SK-N-SH (cell line): Measurements from ENCODE around the gene NAMPT. TPM values are rescaled to one million over a fixed set of nuclear protein-coding genes. Genes with fewer than 3 reads are reported as not detected.

Experiments
- CTCF ChIA-PET: fragments of 300-600, 350-600 bp; formaldehyde crosslinking; extraction: SDS; loops from one replicate; lab custom pipeline; 2021; lab: Yijun Ruan, JAX
- POLR2A ChIA-PET: fragments of 350-600 bp; sonication (Branson Sonifier 250); formaldehyde crosslinking; extraction: SDS; loops from one replicate; lab custom pipeline; 2020; ENCODE audit warnings: antibody characterized with exemption, inconsistent platforms; lab: Yijun Ruan, JAX
- DNase-seq: peaks from one replicate; pipeline ENCODE4 v3.0.0; 2012
- H2AFZ ChIP-seq: fragments of 200-600 bp; sonication (generic); 2 replicates; pipeline ENCODE4 v1.8.1; 2016; ENCODE audit warnings: antibody characterized with exemption, mild to moderate bottlenecking, low read depth
- H3F3A ChIP-seq: fragments of 200-600 bp; sonication (generic); replicated peaks from 2 replicates; pipeline ENCODE3; 2016; ENCODE audit warnings: antibody characterized with exemption, mild to moderate bottlenecking; ENCODE audit not compliant: insufficient read depth
- H3K27ac ChIP-seq, 2 experiments: fragments of 200-500 bp in 1 of 2; fragments of 200-600 bp in 1 of 2; sonication (Bioruptor generic) in 1 of 2; sonication (generic), shearing (Covaris generic) in 1 of 2; 2 replicates each; pipeline versions ENCODE4 v1.5.1 to v1.6.1; 2014 to 2016; ENCODE audit warnings: low read depth in 2 of 2, inconsistent platforms in 1 of 2, low read length in 1 of 2, mild to moderate bottlenecking in 1 of 2, mixed read lengths in 1 of 2
- H3K27me3 ChIP-seq: fragments of 200-600 bp; sonication (generic), shearing (Covaris generic); 2 replicates; pipeline ENCODE4 v1.6.1; 2016; ENCODE audit warnings: mixed run types; ENCODE audit not compliant: insufficient read depth
- H3K36me3 ChIP-seq, 2 experiments: fragments of 200-500 bp in 1 of 2; fragments of 200-600 bp in 1 of 2; sonication (Bioruptor generic) in 1 of 2; sonication (generic) in 1 of 2; replicated peaks in 1 of 2; 2 replicates each; pipeline versions ENCODE3 to v1.5.1; 2014 to 2016; ENCODE audit warnings: low read length in 1 of 2, mild to moderate bottlenecking in 1 of 2; ENCODE audit not compliant: insufficient read depth in 2 of 2, control insufficient read depth in 1 of 2
- H3K4me1 ChIP-seq, 2 experiments: fragments of 200-500 bp in 1 of 2; fragments of 200-600 bp in 1 of 2; sonication (Bioruptor generic) in 1 of 2; sonication (generic), shearing (Covaris generic) in 1 of 2; 2 replicates each; pipeline versions ENCODE4 v1.5.1 to v1.6.1; 2014 to 2016; ENCODE audit warnings: low read depth in 1 of 2, low read length in 1 of 2, mixed run types in 1 of 2; ENCODE audit not compliant: insufficient read depth in 2 of 2, control insufficient read depth in 1 of 2
- H3K4me2 ChIP-seq: fragments of 200-600 bp; sonication (generic), shearing (Covaris generic); 2 replicates; pipeline ENCODE4 v1.6.1; 2017; ENCODE audit warnings: mixed run types
- H3K4me3 ChIP-seq, 2 experiments: fragments of 200-500 bp in 1 of 2; fragments of 200-600 bp in 1 of 2; sonication (Bioruptor generic) in 1 of 2; sonication (generic), shearing (Covaris generic) in 1 of 2; 2 replicates each; pipeline versions ENCODE4 v1.5.1 to v1.8.1; 2014 to 2016; ENCODE audit warnings: low read depth in 2 of 2, inconsistent platforms in 1 of 2, low read length in 1 of 2, mild to moderate bottlenecking in 1 of 2, mixed read lengths in 1 of 2, moderate library complexity in 1 of 2
- H3K79me2 ChIP-seq: fragments of 200-600 bp; sonication (generic); 2 replicates; pipeline ENCODE4 v1.8.1; 2017; ENCODE audit warnings: mild to moderate bottlenecking; ENCODE audit not compliant: insufficient read depth
- H3K9ac ChIP-seq: fragments of 200-600 bp; sonication (generic); 2 replicates; pipeline ENCODE4 v1.6.1; 2017; ENCODE audit warnings: mixed run types
- H3K9me2 ChIP-seq: fragments of 200-600 bp; sonication (generic); 2 replicates; pipeline ENCODE4 v1.6.1; 2017; ENCODE audit warnings: mixed run types
- H3K9me3 ChIP-seq: fragments of 200-600 bp; sonication (generic); 2 replicates; pipeline ENCODE4 v1.6.1; 2017; ENCODE audit warnings: mixed run types, mild to moderate bottlenecking, moderate library complexity
- H4K20me1 ChIP-seq: fragments of 200-600 bp; sonication (generic); 2 replicates; pipeline ENCODE4 v1.6.1; 2017; ENCODE audit warnings: mild to moderate bottlenecking, mixed run types; ENCODE audit not compliant: insufficient read depth
- CHD2 ChIP-seq: fragments of 150-350 bp; IDR thresholded peaks from 2 replicates; pipeline ENCODE4 v1.6.1; 2018; ENCODE audit warnings: low read length; ENCODE audit not compliant: partially characterized antibody
- ELF1 ChIP-seq: IDR thresholded peaks from 2 replicates; pipeline ENCODE4 v1.4.0; 2012
- EP300 ChIP-seq, 2 experiments: IDR thresholded peaks; 2 replicates each; pipeline versions ENCODE4 v1.4.0 to v1.6.1; 2012; ENCODE audit warnings: borderline replicate concordance in 1 of 2, low read depth in 1 of 2, low read length in 1 of 2
- EZH2phosphoT487 ChIP-seq: fragments of 200-600 bp; sonication (generic); IDR thresholded peaks from 2 replicates; pipeline ENCODE4 v1.6.1; 2017; ENCODE audit warnings: low read depth, mixed run types, mild to moderate bottlenecking, antibody characterized with exemption, moderate library complexity, borderline replicate concordance
- FOSL2 ChIP-seq: IDR thresholded peaks from 2 replicates; pipeline ENCODE4 v1.4.0; 2012; ENCODE audit warnings: low read depth, mild to moderate bottlenecking, moderate library complexity, borderline replicate concordance
- GABPA ChIP-seq: IDR thresholded peaks from 2 replicates; pipeline ENCODE4 v1.4.0; 2012; ENCODE audit warnings: low read depth, mild to moderate bottlenecking
- MEF2A ChIP-seq: IDR thresholded peaks from 2 replicates; pipeline ENCODE4 v1.4.0; 2012; ENCODE audit warnings: low read depth, borderline replicate concordance
- NFIC ChIP-seq: IDR thresholded peaks from 2 replicates; pipeline ENCODE4 v1.4.0; 2012; ENCODE audit warnings: borderline replicate concordance
- NRF1 ChIP-seq: IDR thresholded peaks from 2 replicates; pipeline ENCODE4 v1.6.1; 2012; ENCODE audit warnings: low read depth, mild to moderate bottlenecking, low read length
- POLR2AphosphoS5 ChIP-seq: IDR thresholded peaks from 2 replicates; pipeline ENCODE4 v1.6.1; 2012; ENCODE audit warnings: low read depth, low read length
- RFX5 ChIP-seq: IDR thresholded peaks from 2 replicates; pipeline ENCODE4 v1.6.1; 2012; ENCODE audit warnings: mild to moderate bottlenecking, improper control_type of control experiment, low read length
- TAF1 ChIP-seq: IDR thresholded peaks from 2 replicates; pipeline ENCODE4 v1.6.1; 2012; ENCODE audit warnings: low read depth, mild to moderate bottlenecking, low read length, moderate library complexity, borderline replicate concordance
- TCF12 ChIP-seq: IDR thresholded peaks from 2 replicates; pipeline ENCODE4 v1.4.0; 2012
- USF1 ChIP-seq: IDR thresholded peaks from 2 replicates; pipeline ENCODE4 v1.4.0; 2012; ENCODE audit warnings: low read depth, borderline replicate concordance
- USF2 ChIP-seq: fragments of 150-350 bp; IDR thresholded peaks from 2 replicates; pipeline ENCODE4 v1.6.1; 2017; ENCODE audit warnings: antibody characterized with exemption, low read length, low read depth, borderline replicate concordance
- YY1 ChIP-seq: IDR thresholded peaks from 2 replicates; pipeline ENCODE4 v1.4.0; 2012; ENCODE audit warnings: low read depth, mild to moderate bottlenecking
- ZBTB33 ChIP-seq: IDR thresholded peaks from 2 replicates; pipeline ENCODE4 v1.4.0; 2012; ENCODE audit warnings: low read depth, borderline replicate concordance
- WGBS: methylation state at CpG from one replicate; pipeline ENCODE4 v1.1.6; 2017; ENCODE audit warnings: low lambda C conversion rate; 5-methylcytosine and 5-hydroxymethylcytosine counted together
- polyA plus RNA-seq, 3 experiments: library from polyadenylated mRNA; depleted of rRNA; stranded (reverse); fragments of >200 nt; gene quantifications; 2 replicates each; pipeline ENCODE4 v1.2.3, GENCODE V29; 2012
- TF ChIP-seq, protein P1 (sequence below): fragments of 200-600 bp; sonication (generic); IDR thresholded peaks from 2 replicates; pipeline ENCODE4 v1.6.1; 2017; ENCODE audit warnings: antibody characterized with exemption, mild to moderate bottlenecking, moderate library complexity
- TF ChIP-seq, protein P2 (sequence below): fragments of 150-350 bp; IDR thresholded peaks from 2 replicates; pipeline ENCODE4 v1.6.1; 2016; ENCODE audit warnings: mild to moderate bottlenecking, low read depth, low read length

Gene NAMPT
- polyA plus RNA-seq, 1 of the 3 experiments (the other 2 are of a cell fraction): 20.1 TPM

- CTCF ChIA-PET: interaction anchor here (0.7 to 1.8 kb wide), 7 partner anchors 9 to 405 kb away, joined by 3 to 6 read pairs (median 3); no protein-coding TSS in a partner anchor
Observed at GRCh38 chr7:106331441-106332175, 46.8 kb upstream of the NAMPT start.

More at GRCh38 chr7:106331441-106332175, 46.8 kb upstream of the NAMPT start:
- peaks cover 8% of the 10 kb centered on the region; the same call in 1 of the 2 replicates for H3K9me3 ChIP-seq
- H3K9ac ChIP-seq: no peak overlapping the region
- H3K79me2 ChIP-seq: no peaks in the 10 kb centered on the region
- H4K20me1 ChIP-seq: no peaks in the 10 kb centered on the region
- H3K4me3 ChIP-seq: no peak overlapping the region
- WGBS: 64% methylated on average over 3 of the region's 3 CpGs
- H3F3A ChIP-seq: peaks cover 8% of the 10 kb centered on the region
- no peaks in the 10 kb centered on the region for H3K36me3 ChIP-seq
- H3K27ac ChIP-seq: no peak overlapping the region
- DNase-seq: no peak
- H3K4me2 ChIP-seq: no peak overlapping the region
- no peak for TF ChIP-seq NRF1
- no peak for TF ChIP-seq POLR2AphosphoS5
- TF ChIP-seq USF2: no peak
- no peak for TF ChIP-seq NFIC
- TF ChIP-seq, protein P1, sequence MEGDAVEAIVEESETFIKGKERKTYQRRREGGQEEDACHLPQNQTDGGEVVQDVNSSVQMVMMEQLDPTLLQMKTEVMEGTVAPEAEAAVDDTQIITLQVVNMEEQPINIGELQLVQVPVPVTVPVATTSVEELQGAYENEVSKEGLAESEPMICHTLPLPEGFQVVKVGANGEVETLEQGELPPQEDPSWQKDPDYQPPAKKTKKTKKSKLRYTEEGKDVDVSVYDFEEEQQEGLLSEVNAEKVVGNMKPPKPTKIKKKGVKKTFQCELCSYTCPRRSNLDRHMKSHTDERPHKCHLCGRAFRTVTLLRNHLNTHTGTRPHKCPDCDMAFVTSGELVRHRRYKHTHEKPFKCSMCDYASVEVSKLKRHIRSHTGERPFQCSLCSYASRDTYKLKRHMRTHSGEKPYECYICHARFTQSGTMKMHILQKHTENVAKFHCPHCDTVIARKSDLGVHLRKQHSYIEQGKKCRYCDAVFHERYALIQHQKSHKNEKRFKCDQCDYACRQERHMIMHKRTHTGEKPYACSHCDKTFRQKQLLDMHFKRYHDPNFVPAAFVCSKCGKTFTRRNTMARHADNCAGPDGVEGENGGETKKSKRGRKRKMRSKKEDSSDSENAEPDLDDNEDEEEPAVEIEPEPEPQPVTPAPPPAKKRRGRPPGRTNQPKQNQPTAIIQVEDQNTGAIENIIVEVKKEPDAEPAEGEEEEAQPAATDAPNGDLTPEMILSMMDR: no peak
- no peak for TF ChIP-seq USF1
- TF ChIP-seq, protein P2, sequence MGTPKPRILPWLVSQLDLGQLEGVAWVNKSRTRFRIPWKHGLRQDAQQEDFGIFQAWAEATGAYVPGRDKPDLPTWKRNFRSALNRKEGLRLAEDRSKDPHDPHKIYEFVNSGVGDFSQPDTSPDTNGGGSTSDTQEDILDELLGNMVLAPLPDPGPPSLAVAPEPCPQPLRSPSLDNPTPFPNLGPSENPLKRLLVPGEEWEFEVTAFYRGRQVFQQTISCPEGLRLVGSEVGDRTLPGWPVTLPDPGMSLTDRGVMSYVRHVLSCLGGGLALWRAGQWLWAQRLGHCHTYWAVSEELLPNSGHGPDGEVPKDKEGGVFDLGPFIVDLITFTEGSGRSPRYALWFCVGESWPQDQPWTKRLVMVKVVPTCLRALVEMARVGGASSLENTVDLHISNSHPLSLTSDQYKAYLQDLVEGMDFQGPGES: no peak
- TF ChIP-seq TCF12: no peak
- no peak for TF ChIP-seq EP300 (IDR thresholded peaks at IDR 0.05; ENCODE audit: borderline replicate concordance in 1 of 2, low read depth in 1 of 2, low read length in 1 of 2)
- no peak for TF ChIP-seq RFX5
- TF ChIP-seq GABPA: no peak
- TF ChIP-seq ELF1: no peak
- TF ChIP-seq FOSL2: no peak
- TF ChIP-seq YY1: no peak
- TF ChIP-seq EZH2phosphoT487: no peak
- TF ChIP-seq TAF1: no peak
- TF ChIP-seq CHD2: no peak
- TF ChIP-seq ZBTB33: no peak
- TF ChIP-seq MEF2A: no peak
- H3K9me2 ChIP-seq: no peaks in the 10 kb centered on the region
- peaks cover 4 to 14% of the 10 kb centered on the region in 2 experiments; a peak in 3 of 4 replicates for H3K4me1 ChIP-seq
- POLR2A ChIA-PET: no interaction called here
- H3K27me3 ChIP-seq: no peaks in the 10 kb centered on the region
- H2AFZ ChIP-seq: no peak overlapping the region
